SH-SY5Y (cell line): ENCODE data around the gene PRM3.

Source experiments
- GATA2 ChIP-seq: IDR thresholded peaks from 2 replicates; pipeline ENCODE4 v1.6.1; 2011; ENCODE audit warnings: mild to moderate bottlenecking, low read depth, low read length
- GATA3 ChIP-seq: IDR thresholded peaks from 2 replicates; pipeline ENCODE4 v1.6.1; 2011; ENCODE audit warnings: low read depth, mild to moderate bottlenecking, low read length, moderate library complexity

DNA sequence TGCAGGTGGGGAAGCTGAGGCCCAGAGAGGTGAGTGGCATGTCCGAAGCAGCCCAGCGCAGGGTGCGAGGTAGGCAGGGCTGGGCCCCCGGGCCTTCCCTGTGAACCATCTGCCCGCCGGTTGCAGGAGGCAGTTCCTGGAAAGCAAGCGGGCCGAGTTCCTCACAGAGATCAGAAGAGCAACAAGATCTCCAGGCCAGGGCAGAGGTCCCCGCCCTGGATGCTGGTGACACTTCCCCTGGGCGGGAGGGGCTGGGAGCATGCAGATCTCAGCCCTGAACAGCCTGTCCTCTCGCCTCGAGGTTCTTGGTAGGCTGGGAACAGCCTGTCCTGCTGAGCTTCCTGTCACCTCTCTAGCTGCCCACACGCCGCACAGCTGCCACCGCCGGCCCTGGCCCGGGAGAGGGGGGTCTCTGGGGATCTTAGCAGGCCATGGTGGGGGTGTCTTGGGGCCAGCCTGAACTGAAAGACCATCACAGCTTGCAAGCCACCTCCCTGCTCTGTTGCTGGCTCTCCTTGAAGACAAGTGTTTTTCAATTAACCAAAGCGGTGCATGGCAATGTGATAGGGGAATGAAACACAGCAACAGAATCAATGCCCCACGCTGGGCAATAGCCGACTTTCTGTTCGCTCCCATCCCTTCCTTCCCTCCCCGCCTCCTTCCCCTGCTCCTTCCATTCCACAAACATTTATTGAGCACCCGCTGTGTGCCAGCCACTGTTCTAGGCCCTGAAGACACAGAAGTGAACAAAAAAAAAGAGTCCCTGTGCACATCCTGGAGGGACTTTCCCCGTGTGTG is 49.1 kb downstream of the PRM3 start:
- TF ChIP-seq GATA3 (no peak), GATA2 (no peak)
